ENCODE measurements around the gene BTBD9.

- no peak for TF ChIP-seq POLR2A (IDR thresholded peaks at IDR 0.05)
- TF ChIP-seq, protein P1, sequence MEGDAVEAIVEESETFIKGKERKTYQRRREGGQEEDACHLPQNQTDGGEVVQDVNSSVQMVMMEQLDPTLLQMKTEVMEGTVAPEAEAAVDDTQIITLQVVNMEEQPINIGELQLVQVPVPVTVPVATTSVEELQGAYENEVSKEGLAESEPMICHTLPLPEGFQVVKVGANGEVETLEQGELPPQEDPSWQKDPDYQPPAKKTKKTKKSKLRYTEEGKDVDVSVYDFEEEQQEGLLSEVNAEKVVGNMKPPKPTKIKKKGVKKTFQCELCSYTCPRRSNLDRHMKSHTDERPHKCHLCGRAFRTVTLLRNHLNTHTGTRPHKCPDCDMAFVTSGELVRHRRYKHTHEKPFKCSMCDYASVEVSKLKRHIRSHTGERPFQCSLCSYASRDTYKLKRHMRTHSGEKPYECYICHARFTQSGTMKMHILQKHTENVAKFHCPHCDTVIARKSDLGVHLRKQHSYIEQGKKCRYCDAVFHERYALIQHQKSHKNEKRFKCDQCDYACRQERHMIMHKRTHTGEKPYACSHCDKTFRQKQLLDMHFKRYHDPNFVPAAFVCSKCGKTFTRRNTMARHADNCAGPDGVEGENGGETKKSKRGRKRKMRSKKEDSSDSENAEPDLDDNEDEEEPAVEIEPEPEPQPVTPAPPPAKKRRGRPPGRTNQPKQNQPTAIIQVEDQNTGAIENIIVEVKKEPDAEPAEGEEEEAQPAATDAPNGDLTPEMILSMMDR (IDR thresholded peaks at IDR 0.05) = no peak
These were observed 427.1 kb downstream of the BTBD9 start for GRCh38 chr6:38212579-38212978.
